Stimulated activated naive CD8-positive, alpha-beta T cell treated with anti-CD3 and anti-CD28 coated beads, Interleukin-15, Interleukin-2, amounts not matched to agents 100 ng/mL and 50 ng/mL, for 24 hours (primary cell): ENCODE results near the gene CRYGB.
"Not testable (repeated sequence)": the region's sequence is repeated elsewhere in the genome, so short reads cannot be mapped to it uniquely, and the experiment has no call there.

ENCODE experiments used
- H3K27ac Mint-ChIP-seq: one replicate; pipeline ENCODE4 v1.8.0; 2021; ENCODE audit warnings: mild to moderate bottlenecking, mixed read lengths
- H3K27me3 Mint-ChIP-seq: one replicate; pipeline ENCODE4 v1.8.0; 2021; ENCODE audit warnings: mixed read lengths
- H3K36me3 Mint-ChIP-seq: one replicate; pipeline ENCODE4 v1.8.0; 2021; ENCODE audit warnings: low read depth, mixed read lengths
- H3K4me1 Mint-ChIP-seq: one replicate; pipeline ENCODE4 v1.8.0; 2021; ENCODE audit warnings: low read depth, mixed read lengths
- H3K4me3 Mint-ChIP-seq: one replicate; pipeline ENCODE4 v1.8.0; 2021; ENCODE audit warnings: mild to moderate bottlenecking, mixed read lengths
- H3K9me3 Mint-ChIP-seq: one replicate; pipeline ENCODE4 v1.8.0; 2021; ENCODE audit warnings: mixed read lengths

The CRYGB gene

DNA sequence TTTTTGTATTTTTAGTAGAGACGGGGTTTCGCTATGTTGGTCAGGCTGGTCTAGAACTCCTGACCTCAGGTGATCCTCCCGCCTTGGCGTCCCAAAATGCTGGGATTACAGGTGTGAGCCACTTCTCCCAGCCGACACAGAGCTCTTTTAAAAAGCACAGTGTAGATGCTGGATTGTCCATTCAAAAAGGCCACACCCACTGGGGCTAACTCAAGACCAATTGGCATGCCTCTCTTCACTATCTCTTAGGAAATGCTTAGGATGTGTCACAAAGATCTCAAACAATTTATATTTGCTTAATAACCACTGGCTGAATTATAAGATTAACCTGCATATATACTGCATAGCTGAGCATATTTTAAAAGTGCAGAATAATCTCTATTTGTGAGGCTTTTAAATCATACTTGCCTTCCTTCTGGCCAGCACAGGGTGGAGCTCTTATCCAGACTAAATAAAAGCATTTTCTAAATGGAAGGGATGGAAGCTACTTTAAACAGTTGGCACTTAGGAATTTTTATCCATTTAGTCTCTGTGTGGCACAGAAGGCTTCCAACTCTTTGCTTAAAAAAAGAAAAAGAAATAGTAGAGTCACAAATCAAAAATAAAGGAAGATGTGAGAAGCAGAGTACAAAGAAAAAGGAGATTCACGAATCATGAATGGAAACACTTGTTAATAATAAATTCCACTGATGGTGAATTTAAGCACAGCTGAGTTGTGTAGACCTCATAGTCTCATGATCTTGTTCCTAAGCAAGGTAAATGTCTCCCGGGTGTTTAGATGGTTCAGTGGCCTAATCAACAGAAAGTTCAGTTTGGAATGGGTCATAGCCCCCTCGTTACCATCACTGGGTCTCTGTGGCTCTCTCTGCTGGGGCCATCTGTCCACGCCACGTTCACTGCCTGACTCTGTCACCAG lies 44.0 kb downstream of the CRYGB start:
- Mint-ChIP-seq H3K4me1 (peaks cover 31% of the 10 kb centered on the region), H3K27ac (no peak overlapping the region), H3K4me3 (no peak overlapping the region), H3K9me3 (peaks cover 4% of the 10 kb centered on the region), H3K36me3 (no peaks in the 10 kb centered on the region), H3K27me3 (no peaks in the 10 kb centered on the region)

DNA sequence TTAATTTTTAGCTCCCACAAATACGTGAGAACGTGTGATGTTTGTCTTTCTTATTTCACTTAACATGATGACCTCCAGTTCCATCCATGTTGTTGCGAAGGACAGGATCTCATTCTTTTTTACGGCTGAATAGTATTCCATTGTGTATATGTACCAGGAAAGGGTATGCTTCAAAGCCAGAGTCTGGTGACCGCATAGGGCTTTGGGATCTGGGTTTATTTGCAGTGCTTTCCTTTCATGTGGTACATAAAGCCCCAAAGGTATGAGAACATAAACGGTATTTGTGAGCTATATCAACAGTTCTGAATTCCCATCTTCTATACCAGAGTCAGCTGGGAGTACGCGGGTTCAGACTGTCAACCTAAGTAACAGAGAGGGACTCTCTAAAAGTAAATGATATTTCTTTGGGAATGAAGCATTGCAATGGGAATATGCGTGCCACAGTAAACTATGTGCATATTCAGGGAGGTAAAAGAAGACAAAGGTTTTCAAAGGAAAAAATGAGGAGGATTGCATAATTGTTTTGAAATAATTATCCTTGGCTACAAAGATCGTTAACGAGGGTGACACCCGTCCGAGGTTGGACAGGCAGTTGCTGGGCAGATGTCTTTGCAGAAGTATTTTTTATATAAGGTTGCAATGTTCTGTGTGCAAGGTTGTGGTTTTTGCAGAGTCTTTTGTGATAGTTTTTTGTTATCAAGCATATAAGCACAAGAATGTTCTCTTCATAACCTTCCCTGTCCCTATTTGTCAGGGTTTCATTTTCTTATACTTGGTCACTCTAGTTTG lies 46.1 kb downstream of the CRYGB start:
- peaks cover 4% of the 10 kb centered on the region for H3K9me3 Mint-ChIP-seq
- no peaks in the 10 kb centered on the region for H3K36me3 Mint-ChIP-seq
- H3K27me3 Mint-ChIP-seq = no peaks in the 10 kb centered on the region
- peak overlapping the region; percentile 18 for H3K4me3 Mint-ChIP-seq
- peaks cover 31% of the 10 kb centered on the region for H3K4me1 Mint-ChIP-seq
- no peak overlapping the region for H3K27ac Mint-ChIP-seq

DNA sequence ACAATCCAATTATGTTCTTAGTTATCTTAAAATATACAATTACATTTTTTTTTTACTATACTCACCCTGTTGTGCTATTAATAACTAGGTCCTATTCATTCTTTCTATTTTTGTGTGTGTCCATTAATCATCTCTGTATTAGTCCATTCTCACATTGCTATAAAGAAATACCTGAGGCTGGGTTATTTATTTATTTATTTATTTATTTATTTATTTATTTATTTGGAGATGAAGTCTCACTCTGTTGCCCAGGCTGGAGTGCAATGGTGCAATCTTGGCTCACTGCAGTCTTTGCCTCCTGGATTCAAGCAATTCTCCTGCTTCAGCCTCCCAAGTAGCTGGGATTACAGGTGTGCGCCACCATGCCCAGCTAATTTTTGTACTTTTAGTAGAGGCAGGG lies 47.3 kb downstream of the CRYGB start:
- not testable (repeated sequence) for H3K27ac Mint-ChIP-seq

DNA sequence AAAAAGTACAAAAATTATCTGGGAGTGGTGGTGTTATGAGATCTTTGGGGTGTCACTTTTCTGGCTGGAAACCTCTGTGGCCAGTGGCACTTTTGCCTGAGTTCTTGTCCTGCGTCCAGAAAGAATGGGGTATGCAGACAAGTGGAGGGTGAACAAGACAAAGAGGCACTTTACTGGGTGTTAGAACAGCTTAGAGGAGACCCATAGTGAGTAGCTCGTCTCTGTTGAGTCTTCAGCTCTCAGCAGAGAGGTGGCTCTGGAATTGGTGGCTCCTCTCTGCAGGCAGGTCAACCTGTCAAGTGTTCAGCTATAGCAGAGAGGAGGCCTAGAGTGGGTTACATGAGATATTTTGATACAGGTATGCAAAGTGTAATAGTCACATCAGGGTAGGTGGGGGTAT lies 47.7 kb downstream of the CRYGB start:
- Mint-ChIP-seq H3K27me3 (no peaks in the 10 kb centered on the region), H3K36me3 (no peaks in the 10 kb centered on the region), H3K4me1 (peaks cover 31% of the 10 kb centered on the region), H3K4me3 (no peak overlapping the region), H3K27ac (no peak overlapping the region), H3K9me3 (peaks cover 4% of the 10 kb centered on the region)

More for the DNA sequence above, 47.3 kb downstream of the CRYGB start:
- H3K4me3 Mint-ChIP-seq, H3K9me3 Mint-ChIP-seq, H3K27me3 Mint-ChIP-seq, H3K36me3 Mint-ChIP-seq: not testable (repeated sequence)
- H3K4me1 Mint-ChIP-seq = peaks cover 31% of the 10 kb centered on the region

DNA sequence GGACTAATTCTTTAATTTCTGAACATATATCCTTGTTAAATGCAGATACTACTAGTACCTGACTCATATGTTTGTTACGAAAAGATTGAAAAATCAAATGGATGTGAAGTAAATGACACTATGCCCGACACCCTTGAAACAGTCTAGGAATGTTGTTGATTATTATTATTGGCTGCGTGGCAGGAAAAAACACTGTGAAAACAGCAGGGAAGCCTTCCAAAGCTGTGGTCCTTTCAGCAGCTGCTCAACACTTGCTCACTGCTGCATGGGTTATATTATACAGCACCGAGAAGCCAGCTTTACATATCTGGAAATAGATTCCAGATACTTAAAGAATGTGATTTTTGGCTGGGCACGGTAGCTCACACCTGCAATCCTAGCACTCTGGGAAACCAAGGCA lies 48.2 kb downstream of the CRYGB start:
- peaks cover 31% of the 10 kb centered on the region for H3K4me1 Mint-ChIP-seq
- no peaks in the 10 kb centered on the region for H3K36me3 Mint-ChIP-seq
- peaks cover 4% of the 10 kb centered on the region for H3K9me3 Mint-ChIP-seq
- no peak overlapping the region for H3K4me3 Mint-ChIP-seq
- H3K27ac Mint-ChIP-seq = no peak overlapping the region
- H3K27me3 Mint-ChIP-seq = no peaks in the 10 kb centered on the region

DNA sequence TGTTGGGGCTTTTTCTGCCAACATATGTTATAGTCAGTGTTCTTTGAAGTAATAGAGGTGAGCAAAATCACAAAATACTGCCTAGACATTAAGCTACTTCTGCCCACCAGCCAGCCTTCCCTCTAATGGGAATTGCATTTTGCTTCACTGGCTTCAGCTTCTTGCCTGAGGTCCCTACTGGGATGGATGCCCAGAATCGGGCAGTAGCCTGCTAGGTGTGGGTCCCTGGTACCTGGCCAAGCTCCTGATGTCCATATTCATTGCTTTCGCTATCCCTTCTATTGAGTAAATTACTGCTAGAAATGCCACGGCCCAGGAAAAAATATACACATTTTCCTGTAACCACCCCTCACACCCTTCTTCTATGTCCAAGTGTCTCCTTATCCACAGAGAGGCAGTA lies 48.6 kb downstream of the CRYGB start:
- Mint-ChIP-seq H3K27ac (no peak overlapping the region), H3K36me3 (no peaks in the 10 kb centered on the region), H3K4me3 (no peak overlapping the region), H3K9me3 (peaks cover 4% of the 10 kb centered on the region), H3K4me1 (peaks cover 28% of the 10 kb centered on the region), H3K27me3 (no peaks in the 10 kb centered on the region)

DNA sequence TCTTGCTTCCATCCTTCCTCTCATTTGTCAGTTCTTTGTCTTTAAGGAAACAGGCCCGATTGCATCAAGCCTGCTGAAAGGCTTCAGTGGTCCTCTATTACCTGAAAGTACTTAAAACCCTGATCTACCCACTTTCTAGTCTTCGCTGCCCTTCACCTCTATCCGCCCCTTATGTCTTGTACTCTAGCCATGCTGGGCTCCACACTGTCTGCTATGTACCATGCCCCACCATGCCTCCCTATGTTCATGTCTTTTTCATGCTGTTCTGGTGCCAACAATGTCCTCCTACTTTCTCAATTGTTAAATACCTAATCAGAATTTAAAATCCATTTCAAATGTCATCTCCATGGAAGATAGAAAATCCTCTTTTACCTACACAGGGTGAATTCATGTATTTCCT lies 49.9 kb downstream of the CRYGB start:
- Mint-ChIP-seq H3K27me3 (no peaks in the 10 kb centered on the region), H3K4me3 (no peak overlapping the region), H3K27ac (no peak overlapping the region), H3K4me1 (peaks cover 16% of the 10 kb centered on the region), H3K9me3 (peaks cover 4% of the 10 kb centered on the region), H3K36me3 (no peaks in the 10 kb centered on the region)

DNA sequence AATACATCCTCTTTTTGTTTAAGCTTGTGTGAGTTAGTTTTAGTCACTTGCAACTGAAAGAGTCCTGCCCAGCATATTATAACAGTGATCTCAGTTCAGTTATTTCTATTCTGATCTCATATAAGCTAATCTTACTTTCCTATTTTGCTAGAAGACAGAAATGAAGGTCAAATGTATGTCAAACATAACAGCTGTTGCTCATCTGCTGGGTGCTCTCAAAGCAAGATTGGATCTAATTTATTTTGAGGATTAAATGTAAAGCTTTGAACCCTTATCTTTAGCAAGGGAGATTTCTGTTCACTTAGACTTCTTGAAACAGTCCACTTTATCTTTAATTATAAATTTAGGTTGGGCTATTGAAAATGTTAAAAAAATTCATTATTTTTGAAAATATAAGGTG lies 52.8 kb downstream of the CRYGB start:
- no peaks in the 10 kb centered on the region for H3K4me1 Mint-ChIP-seq
- H3K36me3 Mint-ChIP-seq = no peaks in the 10 kb centered on the region

More for the DNA sequence above, 52.8 kb downstream of the CRYGB start:
- no peaks in the 10 kb centered on the region for H3K9me3 Mint-ChIP-seq
- no peak overlapping the region for H3K4me3 Mint-ChIP-seq
- H3K27ac Mint-ChIP-seq = no peak overlapping the region
- H3K27me3 Mint-ChIP-seq = no peaks in the 10 kb centered on the region
